ENCODE data around the gene IL26. TPM values are rescaled to one million over a fixed set of nuclear protein-coding genes. Genes with fewer than 3 reads are reported as not detected.

The IL26 gene
- not detected for polyA plus RNA-seq (2012; ENCODE audit: low read depth, missing spikeins)

- no peak for DNase-seq (ENCODE audit: insufficient read length, low spot score)
- no peak for FAIRE-seq
- TF ChIP-seq PAX5 (IDR thresholded peaks at IDR 0.05; ENCODE audit: insufficient read depth, low read length, severe bottlenecking) (no peak), POLR2AphosphoS5 (IDR thresholded peaks at IDR 0.05; ENCODE audit: low read depth, low read length) (no peak), POLR2A (IDR thresholded peaks at IDR 0.05; ENCODE audit: low read depth, low read length) (no peak), POU2F2 (IDR thresholded peaks at IDR 0.05; ENCODE audit: low read depth, low read length) (no peak), TAF1 (IDR thresholded peaks at IDR 0.05; ENCODE audit: low read depth, low read length) (no peak), SPI1 (IDR thresholded peaks at IDR 0.05; ENCODE audit: low read depth, low read length) (no peak)
These were observed at the start of gene IL26 for GRCh38 chr12:68225576-68226476. TSS of gene IL26 (minus strand) at chr12:68225810. CDS start at chr12:68225756, 54 bp downstream.

- TF ChIP-seq SPI1 (IDR thresholded peaks at IDR 0.05; ENCODE audit: low read depth, low read length) (no peak), POLR2A (IDR thresholded peaks at IDR 0.05; ENCODE audit: low read depth, low read length) (no peak), POLR2AphosphoS5 (IDR thresholded peaks at IDR 0.05; ENCODE audit: low read depth, low read length) (no peak), PAX5 (IDR thresholded peaks at IDR 0.05; ENCODE audit: insufficient read depth, low read length, severe bottlenecking) (no peak), POU2F2 (IDR thresholded peaks at IDR 0.05; ENCODE audit: low read depth, low read length) (no peak), TAF1 (IDR thresholded peaks at IDR 0.05; ENCODE audit: low read depth, low read length) (no peak)
- FAIRE-seq = no peak
- no peak for DNase-seq (ENCODE audit: insufficient read length, low spot score)
These were observed 47.1 kb upstream of the IL26 start for GRCh38 chr12:68272732-68273131.

- TF ChIP-seq TAF1 (IDR thresholded peaks at IDR 0.05; ENCODE audit: low read depth, low read length) (no peak), SPI1 (IDR thresholded peaks at IDR 0.05; ENCODE audit: low read depth, low read length) (no peak), POLR2A (IDR thresholded peaks at IDR 0.05; ENCODE audit: low read depth, low read length) (no peak), PAX5 (IDR thresholded peaks at IDR 0.05; ENCODE audit: insufficient read depth, low read length, severe bottlenecking) (no peak), POU2F2 (IDR thresholded peaks at IDR 0.05; ENCODE audit: low read depth, low read length) (no peak), POLR2AphosphoS5 (IDR thresholded peaks at IDR 0.05; ENCODE audit: low read depth, low read length) (no peak)
- DNase-seq (ENCODE audit: insufficient read length, low spot score) (no peak), FAIRE-seq (no peak)
These were observed 45.7 kb upstream of the IL26 start for GRCh38 chr12:68271346-68271745.

- FAIRE-seq (no peak), DNase-seq (ENCODE audit: insufficient read length, low spot score) (no peak)
- TF ChIP-seq POLR2A (IDR thresholded peaks at IDR 0.05; ENCODE audit: low read depth, low read length) (no peak), SPI1 (IDR thresholded peaks at IDR 0.05; ENCODE audit: low read depth, low read length) (no peak)
These were observed 44.7 kb upstream of the IL26 start for GRCh38 chr12:68270358-68270757.

GRCh38 chr12:68269779-68270178 lies 44.2 kb upstream of the IL26 start:
- DNase-seq (ENCODE audit: insufficient read length, low spot score) (no peak), FAIRE-seq (no peak)
- no peak for TF ChIP-seq SPI1 (IDR thresholded peaks at IDR 0.05; ENCODE audit: low read depth, low read length)
- TF ChIP-seq PAX5 (IDR thresholded peaks at IDR 0.05; ENCODE audit: insufficient read depth, low read length, severe bottlenecking) = no peak

- DNase-seq (ENCODE audit: insufficient read length, low spot score) (no peak), FAIRE-seq (no peak)
- no peak for TF ChIP-seq SPI1 (IDR thresholded peaks at IDR 0.05; ENCODE audit: low read depth, low read length)
- TF ChIP-seq POU2F2 (IDR thresholded peaks at IDR 0.05; ENCODE audit: low read depth, low read length) = no peak
- TF ChIP-seq POLR2AphosphoS5 (IDR thresholded peaks at IDR 0.05; ENCODE audit: low read depth, low read length) = no peak
- no peak for TF ChIP-seq POLR2A (IDR thresholded peaks at IDR 0.05; ENCODE audit: low read depth, low read length)
- no peak for TF ChIP-seq TAF1 (IDR thresholded peaks at IDR 0.05; ENCODE audit: low read depth, low read length)
- no peak for TF ChIP-seq PAX5 (IDR thresholded peaks at IDR 0.05; ENCODE audit: insufficient read depth, low read length, severe bottlenecking)
These were observed 43.4 kb upstream of the IL26 start for GRCh38 chr12:68268967-68269366.

GRCh38 chr12:68267892-68268396 lies 42.3 kb upstream of the IL26 start:
- DNase-seq (ENCODE audit: insufficient read length, low spot score) (no peak), FAIRE-seq (no peak)
- TF ChIP-seq POU2F2 (IDR thresholded peaks at IDR 0.05; ENCODE audit: low read depth, low read length) = no peak
- no peak for TF ChIP-seq TAF1 (IDR thresholded peaks at IDR 0.05; ENCODE audit: low read depth, low read length)
- no peak for TF ChIP-seq POLR2AphosphoS5 (IDR thresholded peaks at IDR 0.05; ENCODE audit: low read depth, low read length)
- no peak for TF ChIP-seq PAX5 (IDR thresholded peaks at IDR 0.05; ENCODE audit: insufficient read depth, low read length, severe bottlenecking)
- TF ChIP-seq SPI1 (IDR thresholded peaks at IDR 0.05; ENCODE audit: low read depth, low read length) = no peak
- no peak for TF ChIP-seq POLR2A (IDR thresholded peaks at IDR 0.05; ENCODE audit: low read depth, low read length)

GRCh38 chr12:68264857-68265256 lies 39.2 kb upstream of the IL26 start:
- FAIRE-seq (no peak), DNase-seq (ENCODE audit: insufficient read length, low spot score) (no peak)

GRCh38 chr12:68264158-68264855 lies 38.7 kb upstream of the IL26 start:
- TF ChIP-seq SPI1 (IDR thresholded peaks at IDR 0.05; ENCODE audit: low read depth, low read length) = no peak
- TF ChIP-seq POLR2AphosphoS5 (IDR thresholded peaks at IDR 0.05; ENCODE audit: low read depth, low read length) = no peak
- no peak for TF ChIP-seq POU2F2 (IDR thresholded peaks at IDR 0.05; ENCODE audit: low read depth, low read length)
- TF ChIP-seq TAF1 (IDR thresholded peaks at IDR 0.05; ENCODE audit: low read depth, low read length) = no peak
- no peak for TF ChIP-seq PAX5 (IDR thresholded peaks at IDR 0.05; ENCODE audit: insufficient read depth, low read length, severe bottlenecking)
- TF ChIP-seq POLR2A (IDR thresholded peaks at IDR 0.05; ENCODE audit: low read depth, low read length) = no peak
- DNase-seq (ENCODE audit: insufficient read length, low spot score) (no peak), FAIRE-seq (no peak)

More at GRCh38 chr12:68264857-68265256, 39.2 kb upstream of the IL26 start:
- TF ChIP-seq SPI1 (IDR thresholded peaks at IDR 0.05; ENCODE audit: low read depth, low read length) (no peak), TAF1 (IDR thresholded peaks at IDR 0.05; ENCODE audit: low read depth, low read length) (no peak), POLR2AphosphoS5 (IDR thresholded peaks at IDR 0.05; ENCODE audit: low read depth, low read length) (no peak), POLR2A (IDR thresholded peaks at IDR 0.05; ENCODE audit: low read depth, low read length) (no peak), POU2F2 (IDR thresholded peaks at IDR 0.05; ENCODE audit: low read depth, low read length) (no peak), PAX5 (IDR thresholded peaks at IDR 0.05; ENCODE audit: insufficient read depth, low read length, severe bottlenecking) (no peak)
